HG02623 (cell line): ENCODE data around the gene MTPN.

Experiments used
- ATAC-seq: cut with Tn5 transposase; IDR thresholded peaks from one replicate; pipeline ENCODE4 v1.9.1; 2021; ENCODE audit warnings: moderate library complexity; ENCODE audit not compliant: unreplicated experiment

Gene MTPN

DNA sequence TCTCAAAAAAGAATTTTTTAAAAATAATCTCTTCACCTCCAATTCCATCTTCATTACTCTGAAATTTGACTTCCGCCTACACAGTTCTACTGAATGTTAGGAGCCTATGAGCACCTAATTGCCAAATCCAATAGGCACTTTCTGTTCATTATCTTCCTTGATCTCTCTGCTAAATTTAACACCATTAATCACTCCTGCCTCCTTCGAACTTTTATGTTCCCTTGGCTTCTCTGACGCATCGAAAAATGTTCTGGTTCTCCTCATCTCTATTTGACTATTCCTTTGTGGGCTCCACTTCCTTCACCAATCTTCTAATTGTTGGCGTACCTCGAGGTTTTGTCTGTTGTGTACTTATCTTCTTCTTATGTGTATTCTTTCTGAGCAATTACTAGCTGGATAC lies 87.3 kb downstream of the MTPN start:
- no peak for ATAC-seq

- no peak for ATAC-seq
Observed at GRCh38 chr7:135888740-135889139, 88.4 kb downstream of the MTPN start.

- ATAC-seq = no peak
Observed at GRCh38 chr7:135886345-135887132, 90.6 kb downstream of the MTPN start.

DNA sequence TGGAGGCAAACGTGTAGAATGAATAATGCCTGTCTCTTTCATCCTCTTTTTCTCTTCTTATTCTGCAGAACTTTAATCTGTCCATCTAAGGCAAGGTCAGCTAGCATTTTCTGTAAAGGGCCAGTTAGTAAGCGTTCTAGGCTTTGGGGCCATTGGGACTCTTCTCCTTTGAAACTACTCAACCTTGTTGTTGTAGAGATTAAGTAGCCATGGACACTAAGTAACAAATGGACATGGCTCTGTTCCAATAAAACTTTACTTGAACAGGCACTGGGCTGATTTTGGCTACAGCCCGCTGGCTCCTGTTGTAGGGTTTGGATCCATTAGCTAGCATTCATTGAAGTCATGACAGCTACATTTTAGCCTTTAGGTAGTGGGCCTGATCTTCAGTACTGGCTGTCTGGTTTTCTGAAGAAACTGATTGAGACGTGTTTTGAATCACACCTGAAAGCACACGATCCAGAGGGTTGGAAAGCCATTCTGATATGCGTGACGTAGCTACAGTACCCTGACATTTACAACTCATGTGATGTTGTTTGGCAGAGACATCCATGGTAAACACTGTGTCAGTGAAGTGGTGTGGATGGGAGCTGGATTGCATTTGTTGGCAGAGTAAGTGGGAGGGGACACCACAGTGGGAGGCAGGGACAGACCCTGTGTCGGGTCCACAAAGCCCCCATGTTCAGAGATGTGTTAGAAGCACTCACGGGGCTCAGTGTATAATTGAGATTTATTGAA lies 92.5 kb downstream of the MTPN start:
- ATAC-seq = no peak

GRCh38 chr7:135879233-135879632 lies 97.9 kb downstream of the MTPN start:
- ATAC-seq = no peak

DNA sequence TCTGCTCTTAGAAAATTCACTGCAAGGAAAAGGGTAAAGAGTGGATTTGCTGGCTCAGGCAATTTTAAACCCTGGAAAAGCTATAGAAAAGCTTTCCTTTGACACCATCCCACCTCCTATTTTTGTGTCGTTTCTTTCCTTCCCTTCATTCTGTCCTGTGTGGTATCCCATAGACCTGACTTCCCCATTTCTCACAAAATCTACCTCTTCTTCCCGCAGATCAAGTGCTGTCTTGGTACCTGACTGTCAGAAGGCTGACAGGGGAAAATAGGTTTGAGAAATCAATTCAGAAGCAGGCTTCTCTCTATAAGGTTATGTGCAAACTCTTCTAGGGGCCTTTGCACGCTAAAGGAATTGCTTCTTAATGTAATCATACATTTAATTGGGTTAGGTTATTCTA lies 98.9 kb downstream of the MTPN start:
- no peak for ATAC-seq

DNA sequence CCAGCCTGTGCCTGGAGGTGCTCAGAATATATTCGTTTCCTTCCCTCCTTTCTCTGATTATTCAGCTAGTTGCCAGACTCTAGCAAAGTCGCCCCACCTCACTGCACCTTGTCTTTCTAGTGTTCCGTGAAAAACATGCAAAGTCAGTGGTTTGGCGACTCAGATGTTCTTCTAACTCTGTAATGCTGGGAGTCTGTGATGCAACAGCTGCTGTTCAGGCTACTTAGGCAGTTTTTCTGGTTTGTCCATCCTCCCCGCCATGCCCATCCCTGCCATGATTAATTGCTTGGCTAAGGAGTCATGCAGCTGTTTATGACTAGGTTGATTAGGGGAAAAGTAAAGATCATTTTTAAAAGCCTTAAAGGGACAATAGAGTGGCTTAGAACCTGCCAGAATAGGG lies 99.4 kb downstream of the MTPN start:
- ATAC-seq = no peak
